Activated T-cell treated with anti-CD3 and anti-CD28 coated beads, Interleukin-2, amount 50 U/mL, for 72 hours (primary cell): ENCODE results near the gene ACOXL. TPM values are rescaled to one million over a fixed set of nuclear protein-coding genes. Genes with fewer than 3 reads are reported as not detected.

Experiments
- ATAC-seq, 2 donors: fragments of 150-1000 bp; cut with Tn5 transposase; replicated peaks in 1 of 2; 2 replicates each; pipeline ENCODE4 v1.10.0; 2021; ENCODE audit warnings: moderate library complexity in 2 of 2, mild to moderate bottlenecking in 1 of 2
- DNase-seq, 2 donors: peaks; one replicate each; pipeline ENCODE4 v3.0.0; 2021 to 2022; ENCODE audit warnings: mixed read lengths in 1 of 2
- H3K27ac Mint-ChIP-seq: one replicate; pipeline ENCODE4 v1.8.0; 2022; ENCODE audit warnings: mild to moderate bottlenecking, moderate library complexity, mixed read lengths
- H3K27me3 Mint-ChIP-seq: one replicate; pipeline ENCODE4 v1.8.0; 2022; ENCODE audit warnings: low read depth, mixed read lengths
- H3K36me3 Mint-ChIP-seq, 2 donors: one replicate each; pipeline ENCODE4 v1.8.0; 2022; ENCODE audit warnings: mixed read lengths in 2 of 2, mild to moderate bottlenecking in 1 of 2; ENCODE audit not compliant: insufficient read depth in 2 of 2
- H3K4me1 Mint-ChIP-seq: one replicate; pipeline ENCODE4 v1.8.0; 2022; ENCODE audit warnings: low read depth, mixed read lengths
- H3K4me3 Mint-ChIP-seq, 2 donors: one replicate each; pipeline ENCODE4 v1.8.0; 2022; ENCODE audit warnings: mild to moderate bottlenecking in 2 of 2, mixed read lengths in 2 of 2, moderate library complexity in 2 of 2
- H3K9me3 Mint-ChIP-seq, 2 donors: one replicate each; pipeline ENCODE4 v1.8.0; 2022; ENCODE audit warnings: mixed read lengths in 2 of 2
- total RNA-seq, 2 donors: library from RNA; stranded (reverse); gene quantifications; one replicate each; pipeline ENCODE4 v1.2.3, GENCODE V29; 2022

ACOXL gene
- total RNA-seq, 2 donors from 2014 or later: 0.19 to 0.44 TPM

DNA sequence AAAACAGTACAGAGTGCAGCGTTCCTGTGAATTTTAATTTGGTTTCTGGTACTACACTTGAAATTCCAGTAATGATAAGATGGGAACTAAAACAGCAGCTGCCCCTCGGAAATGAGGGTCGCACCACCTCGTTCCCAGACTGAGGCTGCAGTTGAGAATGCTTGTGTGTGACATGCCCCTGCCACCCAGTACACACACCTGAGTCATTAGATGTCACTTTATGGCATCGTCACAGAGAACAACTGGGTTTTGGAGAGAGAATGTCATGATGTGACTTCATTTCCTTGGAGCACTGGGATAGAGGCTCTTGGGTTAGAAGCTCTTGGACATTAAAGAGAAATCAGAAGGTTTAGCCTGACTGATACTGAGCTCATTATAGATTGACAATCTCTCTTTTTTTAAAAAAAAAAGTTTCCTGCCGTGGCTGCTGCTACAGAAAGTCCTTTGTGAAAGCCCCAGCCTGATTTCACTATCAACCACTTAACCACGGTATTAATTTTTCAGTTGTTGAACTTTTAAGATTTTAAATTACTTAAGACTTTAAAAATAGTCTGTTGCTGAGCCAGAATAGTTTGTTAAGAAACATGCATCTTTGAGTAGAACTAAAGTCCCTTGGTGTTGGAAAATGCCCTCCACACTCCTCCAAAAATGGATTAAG, 412.9 kb downstream of the ACOXL start:
- H3K27me3 Mint-ChIP-seq: no peaks in the 10 kb centered on the region
- no peak for ATAC-seq
- H3K36me3 Mint-ChIP-seq: peaks cover 6 to 24% of the 10 kb centered on the region in 2 donors
- no peak overlapping the region for H3K4me3 Mint-ChIP-seq
- no peaks in the 10 kb centered on the region for H3K9me3 Mint-ChIP-seq
- peaks cover 70% of the 10 kb centered on the region for H3K4me1 Mint-ChIP-seq
- H3K27ac Mint-ChIP-seq: no peak overlapping the region
- DNase-seq: no peak

DNA sequence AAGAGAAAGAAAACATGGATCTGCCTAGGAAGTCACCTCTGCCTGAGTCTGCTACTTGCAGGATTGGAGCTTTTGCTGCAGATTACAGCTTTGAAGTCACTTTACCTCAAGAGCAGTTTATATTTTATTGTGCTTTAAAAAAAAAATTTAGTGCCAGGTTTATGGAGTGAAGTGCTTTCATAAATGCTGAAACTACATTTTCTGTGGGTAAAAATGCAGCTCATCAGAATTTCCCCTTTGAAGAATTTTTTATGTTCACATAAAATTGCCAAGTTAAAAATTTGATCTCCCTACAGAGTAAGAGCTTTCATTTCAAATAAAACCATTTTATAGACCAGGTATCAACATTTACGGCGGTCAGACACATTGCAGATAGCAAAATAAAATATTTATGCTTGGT, 413.6 kb downstream of the ACOXL start:
- no peak for ATAC-seq
- H3K27me3 Mint-ChIP-seq: no peaks in the 10 kb centered on the region

DNA sequence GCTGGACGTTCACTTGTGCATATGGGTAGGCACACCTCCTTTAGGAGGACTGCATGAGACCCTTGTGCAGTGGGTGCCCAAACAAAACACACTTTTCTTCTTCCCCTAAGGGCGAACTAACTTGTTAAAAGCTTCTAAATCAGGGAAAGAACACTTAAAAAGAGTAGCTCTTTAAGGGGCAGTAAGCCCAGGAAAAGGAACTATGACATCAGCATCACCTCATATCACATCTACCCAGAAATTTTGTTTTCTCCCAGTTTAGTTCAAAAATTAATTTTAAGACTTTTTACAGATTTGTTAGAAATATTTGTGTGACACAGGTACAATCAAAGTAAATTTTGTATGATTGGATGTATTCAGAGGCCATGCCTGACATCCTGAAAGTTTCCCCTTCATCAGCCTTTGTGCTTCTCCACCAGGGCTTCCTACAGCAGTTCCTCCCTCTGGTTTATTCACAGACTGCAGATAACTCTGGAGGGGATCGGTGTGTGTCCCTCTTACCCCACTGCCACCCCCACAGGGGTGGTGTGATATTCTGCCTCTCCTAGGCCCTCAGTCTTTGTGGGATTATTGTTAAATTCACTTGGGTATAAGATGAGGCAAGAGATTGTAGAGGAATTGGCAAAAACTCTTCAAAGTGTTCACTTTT, 416.0 kb downstream of the ACOXL start:
- DNase-seq (no peak), ATAC-seq (no peak)
- Mint-ChIP-seq H3K4me3 (no peak overlapping the region), H3K4me1 (peaks cover 59% of the 10 kb centered on the region), H3K27ac (no peak overlapping the region), H3K9me3 (no peaks in the 10 kb centered on the region), H3K36me3 (peaks cover 7 to 32% of the 10 kb centered on the region in 2 donors), H3K27me3 (no peaks in the 10 kb centered on the region)

More for the DNA sequence above, 413.6 kb downstream of the ACOXL start:
- Mint-ChIP-seq H3K4me1 (peaks cover 75% of the 10 kb centered on the region), H3K36me3 (peaks cover 4 to 23% of the 10 kb centered on the region in 2 donors), H3K4me3 (no peak overlapping the region), H3K27ac (no peak overlapping the region), H3K9me3 (no peaks in the 10 kb centered on the region)
- DNase-seq: no peak

DNA sequence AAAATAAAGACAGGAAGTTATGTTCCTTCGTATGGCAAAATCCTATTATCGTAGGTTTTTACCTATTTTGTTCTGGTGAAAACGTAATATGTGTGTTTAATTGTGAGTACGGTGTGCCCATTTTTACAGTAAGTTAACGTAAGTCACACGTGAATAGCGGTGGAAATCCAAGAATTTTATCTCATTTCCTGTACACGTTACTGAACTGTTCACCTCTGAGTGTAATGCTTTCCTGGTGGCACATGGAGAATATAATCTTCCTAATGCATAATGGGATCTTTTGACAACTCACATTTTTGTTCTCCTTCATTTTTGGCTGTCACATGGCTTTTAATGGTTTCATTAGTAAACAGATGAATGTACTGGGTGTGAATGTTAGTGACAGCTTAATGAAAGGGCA, 416.6 kb downstream of the ACOXL start:
- H3K4me3 Mint-ChIP-seq: no peak overlapping the region
- H3K36me3 Mint-ChIP-seq: peaks cover 9 to 35% of the 10 kb centered on the region in 2 donors
- DNase-seq: no peak
- ATAC-seq: no peak
- no peak overlapping the region for H3K27ac Mint-ChIP-seq
- H3K27me3 Mint-ChIP-seq: no peaks in the 10 kb centered on the region
- peaks cover 53% of the 10 kb centered on the region for H3K4me1 Mint-ChIP-seq
- no peaks in the 10 kb centered on the region for H3K9me3 Mint-ChIP-seq

DNA sequence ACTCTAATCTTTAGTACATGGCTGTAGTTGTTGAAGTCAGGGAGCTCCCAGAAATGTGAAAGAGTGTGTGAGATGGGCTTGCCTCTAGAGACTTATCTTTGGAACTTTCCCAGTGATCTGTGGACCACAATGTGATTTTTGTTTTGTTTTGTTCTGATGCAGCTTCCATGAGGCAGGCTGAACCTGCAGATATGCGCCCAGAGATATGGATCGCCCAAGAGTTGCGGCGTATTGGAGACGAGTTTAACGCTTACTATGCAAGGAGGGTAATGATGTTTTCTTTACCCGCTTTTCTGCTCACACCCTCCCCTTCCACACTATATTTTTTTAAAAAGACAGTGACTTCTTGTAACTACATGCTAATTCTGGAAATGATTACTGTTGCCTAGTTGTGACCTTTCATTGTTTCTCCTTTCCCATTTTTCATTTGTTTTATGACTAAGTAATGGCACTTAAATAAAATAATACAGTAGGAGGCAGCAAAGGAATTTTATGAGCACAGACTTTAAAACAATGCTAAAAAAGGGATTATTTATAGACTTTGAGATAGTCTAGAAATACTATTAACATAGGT, 417.6 kb downstream of the ACOXL start:
- ATAC-seq (no peak), DNase-seq (no peak)
- H3K27me3 Mint-ChIP-seq: no peaks in the 10 kb centered on the region
- H3K27ac Mint-ChIP-seq: no peak overlapping the region
- H3K36me3 Mint-ChIP-seq: peaks cover 8 to 36% of the 10 kb centered on the region in 2 donors
- H3K4me3 Mint-ChIP-seq: no peak overlapping the region
- peaks cover 53% of the 10 kb centered on the region for H3K4me1 Mint-ChIP-seq
- H3K9me3 Mint-ChIP-seq: no peaks in the 10 kb centered on the region

GRCh38 chr2:111154758-111155157, 422.4 kb downstream of the ACOXL start:
- DNase-seq: no peak
- H3K36me3 Mint-ChIP-seq: peaks cover 10 to 33% of the 10 kb centered on the region in 2 donors
- no peaks in the 10 kb centered on the region for H3K9me3 Mint-ChIP-seq
- H3K27me3 Mint-ChIP-seq: no peaks in the 10 kb centered on the region
- ATAC-seq: no peak
- no peak overlapping the region for H3K27ac Mint-ChIP-seq
- no peak overlapping the region for H3K4me3 Mint-ChIP-seq
- peaks cover 59% of the 10 kb centered on the region for H3K4me1 Mint-ChIP-seq

- Mint-ChIP-seq H3K27me3 (no peaks in the 10 kb centered on the region), H3K4me1 (peaks cover 54% of the 10 kb centered on the region), H3K36me3 (peaks cover 10 to 34% of the 10 kb centered on the region in 2 donors), H3K27ac (no peak overlapping the region), H3K9me3 (no peaks in the 10 kb centered on the region), H3K4me3 (no peak overlapping the region)
- DNase-seq: no peak
- ATAC-seq: no peak
These were observed 423.2 kb downstream of the ACOXL start for GRCh38 chr2:111155610-111156009.

GRCh38 chr2:111156529-111156928, 424.2 kb downstream of the ACOXL start:
- H3K36me3 Mint-ChIP-seq: peaks cover 12 to 32% of the 10 kb centered on the region in 2 donors
- DNase-seq (no peak), ATAC-seq (no peak)
- peaks cover 54% of the 10 kb centered on the region for H3K4me1 Mint-ChIP-seq
- H3K27me3 Mint-ChIP-seq: no peaks in the 10 kb centered on the region
- no peak overlapping the region for H3K27ac Mint-ChIP-seq
- no peaks in the 10 kb centered on the region for H3K9me3 Mint-ChIP-seq
- peak overlapping the region in 1 of 2 donors; percentile 39 for H3K4me3 Mint-ChIP-seq

DNA sequence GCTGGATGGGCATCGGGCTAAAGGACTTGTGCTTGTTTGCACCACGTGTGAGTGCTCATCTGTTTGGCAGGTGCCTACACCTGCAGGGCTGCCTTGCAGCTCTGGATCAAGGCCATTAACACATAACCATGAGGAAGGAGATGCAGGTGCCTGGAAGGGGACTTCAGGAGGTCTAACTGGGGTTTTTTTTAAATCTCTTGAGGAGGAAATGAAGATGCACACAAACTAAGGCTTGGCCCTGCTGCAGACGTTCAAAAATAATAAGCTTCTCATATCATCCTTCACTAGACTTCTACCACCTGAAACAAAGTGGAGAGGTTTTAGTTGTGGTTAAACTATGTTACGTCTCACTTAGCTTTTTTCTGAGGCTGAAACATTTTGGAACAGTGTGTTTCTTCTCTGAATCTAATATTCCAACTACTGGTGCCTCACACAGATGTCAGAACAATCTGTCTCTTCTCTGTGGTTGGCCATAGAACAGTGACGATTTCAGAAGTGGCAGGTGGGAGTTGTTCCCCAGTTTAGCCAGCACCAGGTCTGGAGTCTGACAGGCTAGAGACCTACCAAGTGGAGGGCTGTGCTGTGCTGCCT, 424.8 kb downstream of the ACOXL start:
- H3K36me3 Mint-ChIP-seq: peaks cover 9 to 25% of the 10 kb centered on the region in 2 donors
- peak; percentile 32 to 58 for ATAC-seq
- no peaks in the 10 kb centered on the region for H3K27me3 Mint-ChIP-seq
- H3K4me3 Mint-ChIP-seq: peak overlapping the region in 1 of 2 donors; percentile 39
- DNase-seq: no peak
- H3K27ac Mint-ChIP-seq: no peak overlapping the region
- no peaks in the 10 kb centered on the region for H3K9me3 Mint-ChIP-seq
- H3K4me1 Mint-ChIP-seq: peaks cover 60% of the 10 kb centered on the region

DNA sequence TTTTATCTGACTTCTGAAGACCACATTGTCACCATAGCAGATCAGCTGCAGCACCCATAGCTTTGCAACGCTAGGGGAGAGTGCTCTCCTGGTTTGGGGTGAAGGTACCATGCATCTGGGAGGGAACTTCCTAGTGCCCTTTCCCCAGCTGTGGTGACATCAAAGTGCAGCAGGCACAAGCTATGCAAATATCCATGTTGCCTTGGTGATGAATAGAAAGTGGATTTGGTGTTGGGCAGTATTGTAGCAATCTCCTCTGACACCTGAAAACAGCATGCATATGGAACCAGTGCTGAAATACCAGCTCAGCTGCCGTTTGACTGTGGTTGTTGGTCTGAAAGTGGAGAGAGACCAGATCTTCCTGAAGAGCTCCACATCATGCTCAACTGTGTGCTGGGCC, 425.4 kb downstream of the ACOXL start:
- H3K27ac Mint-ChIP-seq: no peak overlapping the region
- H3K4me1 Mint-ChIP-seq: peaks cover 66% of the 10 kb centered on the region
- H3K27me3 Mint-ChIP-seq: no peaks in the 10 kb centered on the region
- H3K9me3 Mint-ChIP-seq: no peaks in the 10 kb centered on the region
- ATAC-seq: peak; percentile 7 to 30
- no peak for DNase-seq
- no peak overlapping the region for H3K4me3 Mint-ChIP-seq
- peaks cover 10 to 24% of the 10 kb centered on the region in 2 donors for H3K36me3 Mint-ChIP-seq

- peaks cover 70% of the 10 kb centered on the region for H3K4me1 Mint-ChIP-seq
- peaks cover 8 to 21% of the 10 kb centered on the region in 2 donors for H3K36me3 Mint-ChIP-seq
- no peaks in the 10 kb centered on the region for H3K9me3 Mint-ChIP-seq
These were observed 427.3 kb downstream of the ACOXL start for GRCh38 chr2:111159641-111160040.

DNA sequence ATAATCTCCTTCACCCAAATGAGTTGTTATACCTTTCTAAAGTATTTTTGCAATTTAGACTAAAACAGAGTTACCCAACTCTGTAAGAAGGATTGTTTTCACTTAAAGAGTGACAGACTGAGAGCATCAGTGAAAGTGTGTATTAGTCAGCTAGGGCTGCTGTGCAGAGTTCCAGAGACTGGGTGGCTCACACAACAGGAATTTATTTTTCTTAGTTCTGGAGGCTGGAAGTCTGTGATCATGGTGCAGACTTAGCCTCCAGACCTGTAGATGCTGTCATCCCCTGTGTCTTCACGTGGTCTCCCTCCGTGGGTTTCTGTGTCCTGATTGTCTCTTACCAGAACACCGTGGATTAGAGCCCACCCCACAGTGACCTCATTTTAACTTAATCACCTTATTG, 428.4 kb downstream of the ACOXL start:
- no peak for ATAC-seq
- H3K36me3 Mint-ChIP-seq: peaks cover 11 to 30% of the 10 kb centered on the region in 2 donors
- H3K9me3 Mint-ChIP-seq: no peaks in the 10 kb centered on the region
- no peak overlapping the region for H3K4me3 Mint-ChIP-seq
- no peak for DNase-seq
- no peak overlapping the region for H3K27ac Mint-ChIP-seq
- H3K27me3 Mint-ChIP-seq: no peaks in the 10 kb centered on the region
- peaks cover 59% of the 10 kb centered on the region for H3K4me1 Mint-ChIP-seq

More at GRCh38 chr2:111159641-111160040, 427.3 kb downstream of the ACOXL start:
- DNase-seq: no peak
- H3K27ac Mint-ChIP-seq: no peak overlapping the region
- ATAC-seq: no peak
- H3K4me3 Mint-ChIP-seq: no peak overlapping the region
- no peaks in the 10 kb centered on the region for H3K27me3 Mint-ChIP-seq

DNA sequence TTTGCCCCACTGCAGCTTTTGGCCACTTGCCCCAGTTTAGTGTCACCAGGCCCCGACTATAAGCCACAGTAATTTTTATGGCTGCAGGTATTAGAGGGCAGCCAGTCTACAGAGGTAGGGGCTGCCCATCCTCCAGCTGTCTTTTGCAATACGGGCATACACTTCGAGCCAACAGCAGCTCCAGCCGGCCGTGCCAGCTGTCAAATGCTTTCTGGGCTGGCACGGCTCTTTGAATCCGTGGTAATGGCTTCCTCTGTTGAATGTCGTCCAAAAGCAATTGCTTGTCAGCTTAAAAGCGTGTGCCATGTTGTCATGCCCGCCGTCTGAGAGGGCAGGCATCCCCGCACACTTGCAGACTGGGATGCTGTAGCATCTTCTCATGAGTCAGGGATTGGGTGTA, 429.6 kb downstream of the ACOXL start:
- no peak for DNase-seq
- H3K36me3 Mint-ChIP-seq: peaks cover 11 to 33% of the 10 kb centered on the region in 2 donors
- H3K4me1 Mint-ChIP-seq: peaks cover 50% of the 10 kb centered on the region
- ATAC-seq: no peak
- H3K27me3 Mint-ChIP-seq: no peaks in the 10 kb centered on the region
- H3K4me3 Mint-ChIP-seq: no peak overlapping the region
- no peaks in the 10 kb centered on the region for H3K9me3 Mint-ChIP-seq
- H3K27ac Mint-ChIP-seq: no peak overlapping the region
